ENCODE results near the gene TCF7L2.

TCF7L2 gene

DNA sequence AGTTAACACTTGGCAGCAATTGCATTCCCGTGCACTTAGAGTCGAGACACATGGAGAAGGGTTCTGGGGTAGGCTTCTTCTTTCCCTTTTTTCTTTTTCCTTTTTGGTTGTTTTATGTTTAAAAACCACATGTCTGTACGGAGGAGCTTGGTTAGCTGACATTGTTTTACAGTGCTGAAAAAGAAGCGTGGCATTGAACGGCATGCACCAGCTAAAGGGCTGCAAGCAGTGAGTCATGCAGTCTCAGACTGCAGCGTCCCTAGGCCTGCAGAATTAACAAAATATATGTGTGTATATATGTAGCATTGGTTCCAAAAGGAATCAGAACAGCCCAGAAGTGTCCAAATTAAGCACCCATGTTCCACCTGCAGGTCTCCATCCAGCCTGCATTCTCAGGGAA, 211.0 kb downstream of the TCF7L2 start:
- DNase-seq (ENCODE audit: extremely low read depth, low read depth) = no peak
- no peak overlapping the region for H3K4me3 ChIP-seq (replicated peaks; ENCODE audit: low read depth, low read length)
- TF ChIP-seq, protein P1, sequence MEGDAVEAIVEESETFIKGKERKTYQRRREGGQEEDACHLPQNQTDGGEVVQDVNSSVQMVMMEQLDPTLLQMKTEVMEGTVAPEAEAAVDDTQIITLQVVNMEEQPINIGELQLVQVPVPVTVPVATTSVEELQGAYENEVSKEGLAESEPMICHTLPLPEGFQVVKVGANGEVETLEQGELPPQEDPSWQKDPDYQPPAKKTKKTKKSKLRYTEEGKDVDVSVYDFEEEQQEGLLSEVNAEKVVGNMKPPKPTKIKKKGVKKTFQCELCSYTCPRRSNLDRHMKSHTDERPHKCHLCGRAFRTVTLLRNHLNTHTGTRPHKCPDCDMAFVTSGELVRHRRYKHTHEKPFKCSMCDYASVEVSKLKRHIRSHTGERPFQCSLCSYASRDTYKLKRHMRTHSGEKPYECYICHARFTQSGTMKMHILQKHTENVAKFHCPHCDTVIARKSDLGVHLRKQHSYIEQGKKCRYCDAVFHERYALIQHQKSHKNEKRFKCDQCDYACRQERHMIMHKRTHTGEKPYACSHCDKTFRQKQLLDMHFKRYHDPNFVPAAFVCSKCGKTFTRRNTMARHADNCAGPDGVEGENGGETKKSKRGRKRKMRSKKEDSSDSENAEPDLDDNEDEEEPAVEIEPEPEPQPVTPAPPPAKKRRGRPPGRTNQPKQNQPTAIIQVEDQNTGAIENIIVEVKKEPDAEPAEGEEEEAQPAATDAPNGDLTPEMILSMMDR (IDR thresholded peaks at IDR 0.05; ENCODE audit: low read depth, low read length, missing control alignments) = no peak

DNA sequence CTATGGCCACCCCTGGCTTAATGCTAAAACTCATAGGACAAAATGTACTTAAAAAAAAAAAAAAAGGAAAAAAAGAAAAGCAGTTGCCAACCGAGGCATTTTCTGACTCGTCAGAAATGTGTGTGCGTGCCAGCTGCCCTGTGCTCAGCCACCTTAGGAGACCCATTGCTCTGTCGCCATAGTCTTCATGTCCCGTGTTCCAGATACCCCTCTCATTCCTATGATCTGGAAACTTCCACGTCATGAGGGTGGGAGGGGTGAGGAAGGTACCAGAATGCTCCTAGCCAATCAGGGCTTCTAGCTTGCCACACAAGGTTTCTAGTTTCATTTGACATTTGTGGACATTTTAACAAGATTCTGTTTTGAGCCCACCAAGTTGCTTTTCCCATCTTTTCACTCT, 212.9 kb downstream of the TCF7L2 start:
- TF ChIP-seq, protein P1 (IDR thresholded peaks at IDR 0.05; ENCODE audit: low read depth, low read length, missing control alignments) = no peak
- DNase-seq (ENCODE audit: extremely low read depth, low read depth) = no peak
- no peak overlapping the region for H3K4me3 ChIP-seq (replicated peaks; ENCODE audit: low read depth, low read length)

DNA sequence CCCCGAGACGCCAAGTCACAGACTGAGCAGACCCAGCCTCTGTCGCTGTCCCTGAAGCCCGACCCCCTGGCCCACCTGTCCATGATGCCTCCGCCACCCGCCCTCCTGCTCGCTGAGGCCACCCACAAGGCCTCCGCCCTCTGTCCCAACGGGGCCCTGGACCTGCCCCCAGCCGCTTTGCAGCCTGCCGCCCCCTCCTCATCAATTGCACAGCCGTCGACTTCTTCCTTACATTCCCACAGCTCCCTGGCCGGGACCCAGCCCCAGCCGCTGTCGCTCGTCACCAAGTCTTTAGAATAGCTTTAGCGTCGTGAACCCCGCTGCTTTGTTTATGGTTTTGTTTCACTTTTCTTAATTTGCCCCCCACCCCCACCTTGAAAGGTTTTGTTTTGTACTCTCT, 215.6 kb downstream of the TCF7L2 start:
- TF ChIP-seq, protein P1 (IDR thresholded peaks at IDR 0.05; ENCODE audit: low read depth, low read length, missing control alignments) = no peak
- no peak for DNase-seq (ENCODE audit: extremely low read depth, low read depth)
- H3K4me3 ChIP-seq (replicated peaks; ENCODE audit: low read depth, low read length) = no peak overlapping the region

DNA sequence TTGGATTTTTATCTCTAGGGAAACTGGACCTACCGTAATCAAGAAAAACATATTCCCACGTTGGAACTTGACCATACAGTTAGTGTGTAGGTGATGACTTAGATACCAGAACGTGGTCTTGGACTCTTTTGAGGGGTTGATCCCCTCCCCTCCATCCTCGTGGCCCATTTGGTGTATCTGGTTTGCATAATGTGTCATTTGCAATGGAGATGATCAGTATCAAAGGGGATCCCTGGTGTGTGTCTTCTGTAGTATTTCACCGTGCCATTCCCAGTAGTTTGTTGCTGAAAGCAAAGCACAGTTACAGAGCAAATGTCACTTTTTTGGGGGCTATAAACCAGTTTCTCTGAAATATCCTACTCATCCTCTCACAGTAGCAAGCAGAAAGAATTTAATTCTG, 217.7 kb downstream of the TCF7L2 start:
- H3K4me3 ChIP-seq (replicated peaks; ENCODE audit: low read depth, low read length) = no peak overlapping the region
- TF ChIP-seq, protein P1 (IDR thresholded peaks at IDR 0.05; ENCODE audit: low read depth, low read length, missing control alignments) = no peak
- DNase-seq (ENCODE audit: extremely low read depth, low read depth) = no peak

DNA sequence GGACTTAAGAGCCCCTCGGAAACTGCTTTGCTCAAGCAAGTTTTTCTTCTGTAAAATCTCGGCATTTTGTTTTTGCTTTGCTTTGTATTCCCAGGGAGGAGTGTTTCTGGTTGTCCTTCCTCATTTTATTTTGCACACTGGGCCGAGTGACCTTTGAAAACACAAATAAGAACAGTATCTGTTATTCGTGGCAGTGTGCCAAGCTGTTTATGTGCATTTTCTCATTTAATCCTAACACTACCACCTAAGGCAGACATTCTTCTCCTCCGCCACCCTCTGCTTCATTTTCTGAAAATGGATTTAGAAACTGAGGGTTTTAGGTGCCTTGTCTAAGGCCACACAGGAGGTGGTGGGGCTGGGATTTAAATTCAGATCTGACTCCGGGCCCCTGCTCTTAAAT, 218.5 kb downstream of the TCF7L2 start:
- no peak for DNase-seq (ENCODE audit: extremely low read depth, low read depth)
- TF ChIP-seq, protein P1 (IDR thresholded peaks at IDR 0.05; ENCODE audit: low read depth, low read length, missing control alignments) = no peak
- no peak overlapping the region for H3K4me3 ChIP-seq (replicated peaks; ENCODE audit: low read depth, low read length)

DNA sequence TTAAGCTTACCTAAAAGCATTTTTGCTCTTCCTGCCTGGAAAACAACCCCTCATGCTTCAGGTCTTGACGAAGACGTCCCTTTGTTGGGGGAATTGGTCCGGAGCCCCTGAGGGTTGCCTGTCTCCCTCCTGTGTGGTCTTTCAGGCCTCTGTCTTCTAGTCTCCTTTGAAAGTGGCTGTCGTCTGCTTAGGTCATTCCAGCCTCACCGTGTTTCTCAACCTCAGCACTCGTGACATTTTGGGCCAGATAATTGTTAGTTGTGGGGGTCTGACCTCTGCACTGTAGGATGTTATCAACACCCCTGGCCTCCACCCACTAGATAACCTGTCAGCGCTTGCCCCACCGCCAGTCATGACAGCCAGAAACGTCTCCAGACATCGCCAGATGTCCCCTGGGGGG, 219.1 kb downstream of the TCF7L2 start:
- DNase-seq (ENCODE audit: extremely low read depth, low read depth) = no peak
- no peak overlapping the region for H3K4me3 ChIP-seq (replicated peaks; ENCODE audit: low read depth, low read length)
- TF ChIP-seq, protein P1 (IDR thresholded peaks at IDR 0.05; ENCODE audit: low read depth, low read length, missing control alignments) = no peak

DNA sequence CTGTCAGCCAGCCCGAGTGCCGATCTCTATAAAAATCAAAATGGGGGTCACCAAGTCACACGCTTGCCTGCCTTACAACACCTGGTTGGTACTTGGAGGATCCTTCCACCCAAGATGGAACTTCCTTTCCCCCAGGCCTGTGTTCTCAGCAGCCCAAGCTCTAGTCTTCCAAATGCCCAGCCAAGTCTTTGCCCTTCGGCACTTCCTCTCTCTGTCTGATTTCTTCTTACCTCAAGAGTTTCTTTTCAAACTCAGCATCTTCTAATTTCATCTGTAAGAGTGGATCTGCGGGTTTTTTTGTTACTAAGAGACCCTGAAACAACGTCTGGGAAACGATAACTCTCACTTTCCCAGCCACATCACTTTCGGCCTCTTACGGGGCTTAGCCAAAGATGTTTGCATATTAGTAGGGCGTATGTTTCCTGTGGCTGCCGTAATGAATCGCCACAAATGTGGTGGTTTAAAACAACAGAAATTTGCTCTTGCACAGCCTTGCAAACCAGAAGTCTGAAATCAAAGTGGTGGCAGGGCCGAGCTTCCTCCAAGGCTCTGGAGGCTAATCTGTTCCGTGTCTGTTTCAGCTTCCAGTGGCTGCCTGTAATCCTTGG, 219.9 kb downstream of the TCF7L2 start:
- TF ChIP-seq, protein P1 (IDR thresholded peaks at IDR 0.05; ENCODE audit: low read depth, low read length, missing control alignments) = no peak
- DNase-seq (ENCODE audit: extremely low read depth, low read depth) = no peak
- H3K4me3 ChIP-seq (replicated peaks; ENCODE audit: low read depth, low read length) = no peak overlapping the region

Data from HFF-Myc (cell line).